ENCODE data around the gene PARD3B.

The PARD3B gene

GRCh38 chr2:205657579-205657978 is 1112.3 kb downstream of the PARD3B start:
- no peak for DNase-seq (ENCODE audit: low spot score)

GRCh38 chr2:205658068-205658467 is 1112.8 kb downstream of the PARD3B start:
- no peak for DNase-seq (ENCODE audit: low spot score)

- no peak for DNase-seq (ENCODE audit: low spot score)
Measured at GRCh38 chr2:205658572-205658971, 1113.3 kb downstream of the PARD3B start.

DNA sequence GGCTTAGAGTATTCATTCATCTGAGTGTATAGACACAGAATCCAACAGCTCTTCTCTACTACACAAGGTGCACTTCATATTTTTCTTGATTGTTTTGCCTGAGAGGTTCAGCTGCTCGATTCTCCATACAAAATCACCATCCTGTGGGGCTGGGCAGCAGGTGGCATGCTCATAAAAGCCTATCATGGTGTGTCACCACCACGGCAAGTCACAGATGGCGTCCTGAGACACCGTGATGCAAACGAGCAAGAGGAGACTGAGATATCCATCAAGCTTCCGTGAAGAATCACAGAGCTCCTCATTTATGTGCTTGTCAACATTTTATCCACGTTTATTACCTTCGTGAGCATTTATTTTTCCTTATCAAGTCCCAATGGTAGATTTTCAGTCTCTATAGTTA is 1114.6 kb downstream of the PARD3B start:
- no peak for DNase-seq (ENCODE audit: low spot score)

DNA sequence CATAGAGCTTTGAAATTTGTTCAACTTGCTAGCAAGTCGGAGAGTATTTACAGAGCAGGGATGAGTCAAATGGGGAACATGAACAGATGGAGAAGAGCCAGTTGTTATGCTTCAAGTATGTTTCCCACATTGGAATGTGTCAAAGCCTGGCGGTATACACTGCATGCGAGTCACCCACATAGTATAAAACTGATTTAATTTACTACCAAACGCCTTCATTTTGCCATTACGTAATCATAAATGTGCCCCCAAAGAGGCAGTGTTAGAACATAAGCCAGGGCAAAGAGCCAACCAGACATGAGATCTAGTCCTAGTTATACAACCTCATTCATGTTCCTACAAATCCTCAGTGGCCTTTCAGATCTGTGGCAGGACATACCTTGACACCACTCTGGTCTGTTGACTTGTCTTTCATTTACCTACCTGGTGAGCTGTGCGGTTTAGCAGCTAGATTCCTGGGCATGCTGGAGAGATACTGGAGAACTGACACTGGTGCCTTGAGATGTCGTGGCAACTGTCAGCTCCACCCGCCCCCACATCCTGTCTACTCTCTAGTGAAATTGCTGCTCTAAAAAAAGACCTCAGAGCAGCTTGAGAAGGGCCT is 1115.3 kb downstream of the PARD3B start:
- DNase-seq (ENCODE audit: low spot score), result no peak

DNA sequence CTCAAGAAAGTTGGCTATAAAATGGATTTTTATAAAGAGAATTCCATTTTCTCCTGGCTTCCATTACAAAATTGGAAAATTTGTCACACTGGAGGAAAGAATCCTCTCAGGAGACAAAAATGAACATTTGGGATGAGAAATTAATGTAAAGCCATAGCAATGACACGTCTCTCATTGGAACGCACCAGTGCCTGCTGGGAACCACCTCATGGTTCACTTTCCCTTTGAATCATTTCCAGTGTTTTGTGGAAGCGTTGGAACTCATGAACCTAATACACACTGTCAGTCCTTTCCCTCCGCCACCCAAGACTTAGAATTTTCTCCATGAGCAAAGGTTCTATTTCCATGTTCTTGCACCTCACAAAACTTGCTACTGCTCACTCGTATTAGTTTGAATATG is 1116.0 kb downstream of the PARD3B start:
- no peak for DNase-seq (ENCODE audit: low spot score)

- DNase-seq (ENCODE audit: low spot score), result no peak
Measured at GRCh38 chr2:205662206-205662965, 1117.1 kb downstream of the PARD3B start.

DNA sequence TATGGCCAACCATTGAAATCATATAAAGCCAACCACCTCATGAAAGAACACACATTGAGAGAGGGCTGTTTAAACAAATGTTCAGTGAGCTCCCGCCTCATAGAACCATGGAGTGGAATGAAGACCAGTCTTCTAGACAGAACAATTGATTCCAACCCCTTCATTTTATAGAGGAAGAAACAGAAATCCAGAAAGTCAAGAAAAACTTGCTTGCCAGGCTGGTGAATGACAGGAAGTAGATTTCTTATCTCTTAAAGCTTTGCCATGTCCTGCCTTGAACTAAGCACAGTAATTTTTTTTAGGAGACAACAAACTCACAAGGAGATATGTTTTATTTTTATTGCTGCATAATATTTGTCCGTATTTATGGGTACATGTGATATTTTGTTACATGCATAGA is 1120.5 kb downstream of the PARD3B start:
- no peak for DNase-seq (ENCODE audit: low spot score)
